HepG2 (cell line): ENCODE measurements around the gene HMGN4. TPM values are rescaled to one million over a fixed set of nuclear protein-coding genes. Genes with fewer than 3 reads are reported as not detected.
A peak's percentile ranks its signal among the peaks of the same experiment; 100 is the strongest.

Source experiments
- ATRX ChIP-seq: sonication (generic); formaldehyde crosslinking; IDR thresholded peaks from 2 replicates; pipeline ENCODE4 v1.4.0; 2020; ENCODE audit warnings: missing genetic modification reagents, borderline replicate concordance
- CREBL2 ChIP-seq: sonication (generic); formaldehyde crosslinking; IDR thresholded peaks from 2 replicates; pipeline ENCODE4 v1.8.1; 2023; ENCODE audit warnings: missing genetic modification reagents, mild to moderate bottlenecking, borderline replicate concordance
- ETV6 ChIP-seq: sonication (generic); formaldehyde crosslinking; conservative IDR thresholded peaks from 2 replicates; pipeline ENCODE4 v1.4.0; 2020; ENCODE audit warnings: missing genetic modification reagents
- GPBP1L1 ChIP-seq: sonication (generic); formaldehyde crosslinking; IDR thresholded peaks from 2 replicates; pipeline ENCODE4 v1.5.0; 2020; ENCODE audit warnings: mild to moderate bottlenecking, missing genetic modification reagents
- JUND ChIP-seq: sonication (generic); formaldehyde crosslinking; IDR thresholded peaks from 2 replicates; pipeline ENCODE4 v1.8.0; 2022; ENCODE audit warnings: mild to moderate bottlenecking, missing genetic modification reagents
- MTERF4 ChIP-seq: sonication (generic); formaldehyde crosslinking; IDR thresholded peaks from 2 replicates; pipeline ENCODE4 v1.8.0; 2023; ENCODE audit warnings: mild to moderate bottlenecking, missing genetic modification reagents
- NKX3-1 ChIP-seq: sonication (generic); formaldehyde crosslinking; IDR thresholded peaks from 2 replicates; pipeline ENCODE4 v1.5.0; 2020; ENCODE audit warnings: missing genetic modification reagents
- NR1H2 ChIP-seq: sonication (generic); formaldehyde crosslinking; IDR thresholded peaks from 2 replicates; pipeline ENCODE4 v1.8.1; 2022; ENCODE audit warnings: low read depth, missing genetic modification reagents, borderline replicate concordance
- NR2F6 ChIP-seq, 2 experiments: IDR thresholded peaks; 2 replicates each; pipeline ENCODE4 v1.6.1; 2016; ENCODE audit warnings: antibody characterized with exemption in 1 of 2, mild to moderate bottlenecking in 1 of 2
- PRDM15 ChIP-seq: sonication (generic); formaldehyde crosslinking; IDR thresholded peaks from 2 replicates; pipeline ENCODE4 v1.4.0; 2020; ENCODE audit warnings: missing genetic modification reagents
- SALL1 ChIP-seq: sonication (generic); formaldehyde crosslinking; IDR thresholded peaks from 2 replicates; pipeline ENCODE4 v1.8.0; 2022; ENCODE audit warnings: mild to moderate bottlenecking, missing genetic modification reagents
- SP5 ChIP-seq: IDR thresholded peaks from 2 replicates; pipeline ENCODE4 v1.6.1; 2016; ENCODE audit warnings: low read depth, borderline replicate concordance
- TBL1XR1 ChIP-seq: fragments of 150-350 bp; IDR thresholded peaks from 2 replicates; pipeline ENCODE4 v1.6.1; 2014; ENCODE audit warnings: borderline replicate concordance, low read length; ENCODE audit not compliant: partially characterized antibody
- ZNF276 ChIP-seq: sonication (generic); formaldehyde crosslinking; IDR thresholded peaks from 2 replicates; pipeline ENCODE4 v1.4.0; 2020; ENCODE audit warnings: mild to moderate bottlenecking, low read depth, missing genetic modification reagents
- ZNF562 ChIP-seq: sonication (generic); formaldehyde crosslinking; IDR thresholded peaks from 2 replicates; pipeline ENCODE4 v1.8.0; 2022; ENCODE audit warnings: missing genetic modification reagents, borderline replicate concordance
- ZNF83 ChIP-seq: sonication (generic); formaldehyde crosslinking; IDR thresholded peaks from 2 replicates; pipeline ENCODE4 v1.4.0; 2020; ENCODE audit warnings: missing genetic modification reagents, mild to moderate bottlenecking, borderline replicate concordance
- ZSCAN30 ChIP-seq: sonication (generic); formaldehyde crosslinking; IDR thresholded peaks from 2 replicates; pipeline ENCODE4 v1.5.0; 2020; ENCODE audit warnings: mild to moderate bottlenecking, missing genetic modification reagents
- polyA plus RNA-seq, 8 experiments: library from polyadenylated mRNA; depleted of rRNA in 3 of 8; stranded (reverse) in 7 of 8; unstranded in 1 of 8; fragments of >200 nt; fragmentation: Illumina TruSeq in 4 of 8; extraction: Trizol in 4 of 8; gene quantifications; 2 replicates each; pipeline versions ENCODE4 v1.2.1 to v1.2.3, GENCODE V29; 2011 to 2016; ENCODE audit warnings: low read depth in 4 of 8, missing spikeins in 1 of 8, mixed read lengths in 1 of 8; ENCODE audit not compliant: insufficient read depth in 1 of 8
- total RNA-seq, 5 experiments: library from RNA; depleted of rRNA; stranded (reverse); fragments of >200 nt; fragmentation: Illumina TruSeq; extraction: Trizol; gene quantifications; 2 replicates each; pipeline ENCODE4 v1.2.3, GENCODE V29; 2016; ENCODE audit warnings: low read depth in 1 of 5

Gene HMGN4
- total and polyA plus RNA-seq, 2 of the 13 experiments (the other 11 are each of a cell fraction or from before 2014, with no cell fraction given): 39.9 to 52.1 TPM

GRCh38 chr6:26595669-26596269 lies 57.6 kb downstream of the HMGN4 start (continued):
- TF ChIP-seq PRDM15 (CRISPR knock-in tag) (no peak), NR1H2 (CRISPR knock-in tag) (no peak; the same call in 1 of the 2 replicates), ZNF83 (CRISPR knock-in tag) (0 out of 2 replicates have a peak, but pooled peaks have one; percentile 79), MTERF4 (peak; percentile 80; the same call in 1 of the 2 replicates), CREBL2 (CRISPR knock-in tag) (no peak), ZSCAN30 (no peak), NR2F6 (IDR thresholded peaks at IDR 0.05) (peak; percentile 33; the same call in 1 of the 2 replicates), NR2F6 (CRISPR knock-in tag; IDR thresholded peaks at IDR 0.05) (peak; percentile 73; the same call in 1 of the 2 replicates), SP5 (no peak), TBL1XR1 (no peak), SALL1 (peak; percentile 95), ZNF562 (CRISPR knock-in tag) (no peak), GPBP1L1 (CRISPR knock-in tag) (no peak), NKX3-1 (CRISPR knock-in tag) (peak; percentile 78; the same call in 1 of the 2 replicates), ATRX (CRISPR knock-in tag) (no peak), ETV6 (CRISPR knock-in tag) (peak; percentile 85), JUND (CRISPR knock-in tag) (no peak), ZNF276 (no peak; the same call in 1 of the 2 replicates)
